ENCODE results near the gene PCNX1.
"Not testable (repeated sequence)": the region's sequence is repeated elsewhere in the genome, so short reads cannot be mapped to it uniquely, and the experiment has no call there.

PCNX1 gene

GRCh38 chr14:70873627-70874026 lies 33.6 kb upstream of the PCNX1 start:
- no peak for DNase-seq (ENCODE audit: low read depth)
- H3K4me3 ChIP-seq (ENCODE audit: low read depth, low read length): no peak overlapping the region
- TF ChIP-seq CTCF (IDR thresholded peaks at IDR 0.05; ENCODE audit: control insufficient read depth, extremely low read depth, insufficient read depth): no peak

GRCh38 chr14:70875811-70876460 lies 31.3 kb upstream of the PCNX1 start:
- DNase-seq (ENCODE audit: low read depth); H3K4me3 ChIP-seq (ENCODE audit: low read depth, low read length): not testable (repeated sequence)

GRCh38 chr14:70879448-70879847 lies 27.8 kb upstream of the PCNX1 start:
- TF ChIP-seq CTCF (IDR thresholded peaks at IDR 0.05; ENCODE audit: control insufficient read depth, extremely low read depth, insufficient read depth): no peak
- H3K4me3 ChIP-seq (ENCODE audit: low read depth, low read length): no peak overlapping the region
- no peak for DNase-seq (ENCODE audit: low read depth)

DNA sequence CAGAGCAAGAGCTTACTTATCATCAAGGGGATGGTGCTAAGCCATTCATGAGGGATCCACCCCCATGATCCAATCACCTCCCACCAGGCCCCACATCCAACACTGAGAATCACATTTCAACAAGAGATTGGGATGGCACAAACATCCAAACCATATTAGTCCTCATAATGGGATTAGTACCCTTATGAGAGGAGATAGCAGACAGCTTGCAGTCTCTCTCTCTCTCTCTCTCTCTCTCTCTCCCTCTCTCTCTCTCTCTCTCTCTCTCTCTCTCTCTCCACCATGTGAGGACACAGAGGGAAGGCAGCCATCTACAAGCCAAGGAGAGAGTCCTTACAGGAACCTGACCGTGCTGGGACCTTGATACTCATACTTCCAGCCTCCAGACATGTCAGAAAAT lies 26.4 kb upstream of the PCNX1 start:
- not testable (repeated sequence) for H3K4me3 ChIP-seq (ENCODE audit: low read depth, low read length); DNase-seq (ENCODE audit: low read depth)

DNA sequence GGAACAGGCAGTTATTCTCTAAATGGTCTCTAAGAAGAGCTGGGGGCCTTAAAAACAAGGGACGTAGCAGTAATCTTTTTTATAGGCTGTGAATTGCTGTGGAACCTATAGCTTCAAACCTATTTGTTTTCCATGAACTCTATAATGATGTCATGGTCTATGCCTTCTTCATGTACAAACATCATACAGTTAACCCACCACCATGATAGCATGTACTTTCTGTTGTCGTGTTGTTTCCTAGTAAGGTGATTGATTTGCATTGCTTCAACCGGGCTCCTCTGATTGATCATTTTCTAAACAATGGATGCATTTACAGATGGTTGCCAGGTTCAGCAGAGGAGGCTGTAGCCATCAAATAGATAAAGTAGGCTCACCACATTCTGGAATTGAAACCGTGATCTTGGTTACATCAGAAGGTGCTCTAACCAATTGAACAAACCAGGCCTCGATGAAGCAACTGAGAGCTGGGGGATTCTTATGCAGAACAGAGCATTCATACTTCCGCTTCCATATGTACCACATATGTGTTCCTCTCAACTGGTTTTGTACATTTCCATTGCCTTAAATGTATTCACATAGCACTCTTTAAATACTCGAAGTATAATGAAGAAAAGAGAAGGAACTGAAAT lies 25.6 kb upstream of the PCNX1 start:
- no peak overlapping the region for H3K4me3 ChIP-seq (ENCODE audit: low read depth, low read length)
- DNase-seq (ENCODE audit: low read depth): no peak
- TF ChIP-seq CTCF (IDR thresholded peaks at IDR 0.05; ENCODE audit: control insufficient read depth, extremely low read depth, insufficient read depth): no peak

DNA sequence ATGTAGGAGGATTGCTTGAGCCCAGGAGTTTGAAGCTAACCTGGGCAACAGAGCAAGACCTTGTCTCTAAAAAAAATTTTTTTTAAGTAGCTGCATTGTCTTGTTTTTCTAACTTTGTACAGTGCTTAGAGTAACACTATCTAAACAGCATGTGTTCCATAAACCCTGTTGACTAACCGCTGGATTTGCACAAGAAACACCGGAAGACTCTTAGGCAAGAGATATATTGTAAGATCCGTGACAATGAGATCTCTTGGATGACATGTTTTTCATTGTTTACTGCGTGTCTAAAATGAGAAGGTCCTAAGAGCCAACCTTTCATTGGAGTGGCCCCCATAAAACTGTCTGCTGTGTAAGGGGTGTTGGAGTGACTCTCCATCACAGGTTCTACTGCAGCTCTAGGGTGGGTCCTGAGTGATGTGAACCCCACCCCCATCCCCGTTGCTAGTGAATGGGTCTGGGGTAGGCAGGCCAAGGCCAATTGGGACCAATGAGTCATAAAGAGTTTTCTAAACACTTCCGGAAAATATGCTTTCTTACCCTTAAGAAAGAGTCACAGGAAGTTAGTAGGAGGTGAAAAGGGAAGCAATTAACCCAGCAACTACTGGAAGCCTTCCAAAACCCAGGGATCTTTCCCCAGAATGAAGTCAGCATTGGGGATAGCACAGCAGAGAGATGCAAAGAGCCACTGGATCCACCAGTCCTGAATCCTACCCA lies 24.3 kb upstream of the PCNX1 start:
- no peak for DNase-seq (ENCODE audit: low read depth)
- H3K4me3 ChIP-seq (ENCODE audit: low read depth, low read length): no peak overlapping the region
- no peak for TF ChIP-seq CTCF (IDR thresholded peaks at IDR 0.05; ENCODE audit: control insufficient read depth, extremely low read depth, insufficient read depth)

- no peak for DNase-seq (ENCODE audit: low read depth)
- no peak for TF ChIP-seq CTCF (IDR thresholded peaks at IDR 0.05; ENCODE audit: control insufficient read depth, extremely low read depth, insufficient read depth)
- no peak overlapping the region for H3K4me3 ChIP-seq (ENCODE audit: low read depth, low read length)
Measured at GRCh38 chr14:70884595-70885342, 22.5 kb upstream of the PCNX1 start.
